ENCODE results near the gene STAC2.
"Not testable (repeated sequence)": the region's sequence is repeated elsewhere in the genome, so short reads cannot be mapped to it uniquely, and the experiment has no call there.

Gene STAC2

DNA sequence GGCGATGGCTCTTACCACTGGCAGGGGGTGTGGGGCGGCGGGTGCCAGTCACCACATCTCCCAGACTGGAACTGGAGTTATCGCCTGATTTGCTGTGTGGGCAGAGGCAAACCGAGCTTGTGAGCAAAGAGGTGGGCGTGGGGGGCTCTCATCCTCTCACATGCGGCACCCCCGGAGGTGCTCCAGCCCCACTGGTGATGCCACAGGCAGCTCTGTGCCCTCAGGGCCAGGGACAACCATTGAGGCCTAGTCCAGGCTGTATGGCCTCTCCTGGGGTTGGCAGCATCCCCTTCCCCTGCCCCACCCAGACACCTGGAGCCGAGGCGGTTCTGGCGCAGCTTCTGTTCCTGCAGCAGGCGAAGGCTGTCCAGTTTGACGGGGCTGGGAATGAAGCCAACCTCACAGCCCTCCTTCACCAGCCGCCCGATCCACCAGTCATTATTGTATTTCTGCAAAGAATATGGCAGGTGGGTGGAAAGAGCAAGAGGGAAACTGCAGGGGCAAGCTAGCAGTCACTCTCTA is 39.2 kb downstream of the STAC2 start:
- DNase-seq, result no peak

GRCh38 chr17:39183720-39184119 is 42.0 kb downstream of the STAC2 start:
- no peak for DNase-seq

DNA sequence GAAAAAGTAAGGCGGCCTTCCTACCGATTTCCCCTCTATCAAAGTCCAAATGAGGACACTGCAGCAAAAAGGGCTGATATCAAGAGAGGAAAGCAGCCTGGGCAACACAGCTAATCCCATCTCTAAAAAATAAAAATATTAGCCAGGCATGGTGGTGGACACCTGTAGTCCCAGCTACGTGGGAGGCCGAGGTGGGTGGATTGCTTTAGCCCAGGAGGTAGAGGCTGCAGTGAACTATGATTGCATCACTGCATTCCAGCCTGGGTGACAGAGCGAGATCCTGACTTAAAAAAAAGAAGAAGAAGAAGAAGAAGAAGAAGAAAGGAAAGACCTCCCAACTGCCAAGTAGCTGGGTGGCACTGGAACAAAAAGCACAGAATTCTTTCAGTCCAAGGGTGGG is 42.7 kb downstream of the STAC2 start:
- no peak for DNase-seq

- no peak for DNase-seq
Measured at GRCh38 chr17:39181303-39181702, 44.4 kb downstream of the STAC2 start.

DNA sequence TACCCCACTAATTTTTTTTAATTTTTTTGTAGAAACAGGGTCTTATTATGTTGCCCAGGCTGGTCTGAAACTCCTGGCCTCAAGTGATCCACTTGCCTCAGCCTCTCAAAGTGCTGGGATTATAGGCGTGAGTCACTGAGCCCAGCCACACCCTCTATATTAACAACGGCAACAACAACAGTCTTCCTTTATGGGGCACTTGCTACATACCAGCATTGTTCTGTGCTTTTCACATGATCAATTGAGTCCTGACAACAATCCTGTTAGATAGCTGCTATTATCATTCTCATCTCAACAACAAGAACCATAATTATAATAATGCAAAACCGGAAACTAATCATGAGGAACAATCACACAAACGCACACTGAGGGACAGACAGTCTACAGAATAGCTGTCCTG is 47.2 kb downstream of the STAC2 start:
- DNase-seq, result no peak

DNA sequence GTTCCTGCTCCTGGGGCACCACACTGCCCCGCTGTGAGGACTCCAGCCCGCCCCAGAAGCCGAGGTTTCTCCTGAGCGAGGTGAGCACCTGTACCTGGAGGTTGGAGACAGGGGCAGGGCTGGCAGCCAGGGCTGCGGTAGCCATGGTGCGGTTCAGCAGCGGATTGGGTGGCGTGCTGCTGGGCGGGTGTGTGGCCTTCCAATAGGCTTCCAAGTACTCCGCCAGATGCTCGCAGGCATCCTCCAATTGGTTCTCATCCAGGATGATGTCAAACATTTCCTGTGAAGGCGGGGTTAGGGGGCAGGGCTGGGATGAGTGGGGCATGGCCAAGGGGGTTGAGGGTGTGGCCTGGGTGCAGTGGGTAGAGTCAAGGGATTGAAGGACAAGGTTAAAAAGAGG is 48.5 kb downstream of the STAC2 start:
- DNase-seq, result no peak

- DNase-seq, result no peak
Measured at GRCh38 chr17:39175695-39176093, 50.1 kb downstream of the STAC2 start.

GRCh38 chr17:39174920-39175694 is 50.6 kb downstream of the STAC2 start:
- peak; percentile 53 to 61 for DNase-seq

GRCh38 chr17:39173526-39174274 is 52.0 kb downstream of the STAC2 start:
- no peak for DNase-seq

DNA sequence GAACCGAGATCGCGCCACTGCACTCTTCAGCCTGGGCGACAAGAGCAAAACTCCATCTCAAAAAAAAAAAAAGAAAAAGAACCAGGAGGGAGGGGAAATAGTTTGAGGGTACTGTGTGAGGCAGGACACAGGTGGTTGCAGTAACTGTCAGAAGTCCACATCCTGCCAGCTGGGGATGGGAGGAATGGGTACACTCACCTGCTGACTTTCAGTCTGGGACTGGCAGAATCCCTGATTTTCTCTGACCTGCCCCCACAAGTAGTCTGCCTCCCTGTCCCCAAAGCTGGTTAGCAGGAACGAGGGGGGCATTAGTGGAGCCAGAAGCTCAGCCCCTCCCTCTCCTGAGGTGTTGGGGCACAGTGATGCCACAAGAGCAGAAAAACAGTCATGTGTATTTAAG is 52.7 kb downstream of the STAC2 start:
- DNase-seq, result no peak

GRCh38 chr17:39171933-39172332 is 53.8 kb downstream of the STAC2 start:
- DNase-seq, result no peak

DNA sequence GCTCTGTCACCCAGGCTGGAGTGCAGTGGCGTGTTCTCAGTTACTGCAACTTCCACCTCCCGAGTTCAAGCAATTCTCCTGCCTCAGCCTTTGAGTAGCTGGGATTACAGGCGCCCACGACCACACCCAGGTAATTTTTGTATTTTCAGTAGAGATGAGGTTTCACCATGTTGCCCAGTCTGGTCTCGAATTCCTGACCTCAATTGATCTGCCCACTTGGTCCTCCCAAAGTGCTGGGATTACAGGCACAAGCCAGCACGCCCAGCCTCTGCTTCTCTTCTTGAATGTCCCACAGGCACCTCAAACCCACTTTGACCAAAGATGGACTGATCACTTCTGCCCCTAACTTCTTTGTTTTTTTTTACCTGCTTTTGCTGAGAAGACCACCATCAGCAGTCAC is 55.2 kb downstream of the STAC2 start:
- DNase-seq, result no peak

- no peak for DNase-seq
Measured at GRCh38 chr17:39170109-39170508, 55.6 kb downstream of the STAC2 start.

DNA sequence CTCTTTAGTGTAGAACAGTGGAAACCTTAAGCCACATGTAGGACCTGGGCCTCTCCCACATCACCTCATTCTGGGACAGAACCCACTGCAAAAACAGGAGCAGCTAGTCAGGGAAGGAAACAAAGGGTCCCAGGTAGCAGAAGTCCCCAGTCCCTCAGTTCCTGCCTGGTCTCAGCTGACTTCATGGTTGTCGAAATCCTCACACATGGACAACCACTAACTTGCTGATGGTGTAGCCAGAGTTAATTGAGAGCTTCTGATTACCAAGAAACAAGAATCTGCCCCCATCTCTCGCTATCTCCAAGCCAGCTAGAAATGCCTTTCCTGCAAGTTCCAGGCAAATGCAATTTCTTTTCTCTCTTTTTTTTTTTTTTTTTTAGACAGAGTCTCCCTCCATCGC is 56.2 kb downstream of the STAC2 start:
- DNase-seq, result no peak

GRCh38 chr17:39169101-39169500 is 56.6 kb downstream of the STAC2 start:
- no peak for DNase-seq

DNA sequence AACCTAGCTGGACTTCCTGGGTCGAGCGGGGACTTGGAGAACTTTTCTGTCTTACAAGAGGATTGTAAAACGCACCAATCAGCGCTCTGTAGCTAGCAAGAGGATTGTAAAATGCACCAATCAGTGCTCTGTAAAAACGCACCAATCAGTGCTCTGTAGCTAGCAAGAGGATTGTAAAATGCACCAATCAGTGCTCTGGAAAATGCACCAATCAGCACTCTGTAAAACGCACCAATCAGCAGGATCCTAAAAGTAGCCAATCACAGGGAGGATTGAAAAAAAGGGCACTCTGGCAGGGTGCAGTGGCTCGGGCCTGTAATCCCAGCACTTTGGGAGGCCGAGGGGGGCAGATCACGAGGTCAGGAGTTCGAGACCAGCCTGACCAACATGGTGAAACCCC is 57.2 kb downstream of the STAC2 start:
- not testable (repeated sequence) for DNase-seq

DNA sequence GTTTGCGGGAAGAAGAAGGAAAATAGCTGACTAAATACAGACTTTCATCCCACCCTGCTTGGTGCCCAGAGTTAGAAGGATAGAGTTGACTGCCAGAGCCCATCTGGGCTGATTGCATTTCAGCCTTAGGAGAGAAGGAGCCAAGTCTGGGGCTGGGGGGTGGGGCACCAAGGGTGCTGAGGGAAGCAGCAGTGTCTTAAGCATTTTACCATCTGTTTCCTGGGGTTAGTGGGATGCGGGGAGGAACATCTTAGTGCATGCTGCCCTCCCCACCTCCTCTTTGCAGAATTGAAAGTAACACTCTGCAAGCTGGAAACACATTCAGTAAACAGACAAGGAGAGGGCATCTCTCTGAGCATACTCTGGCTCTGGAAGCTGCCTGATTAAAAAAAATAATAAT is 58.3 kb downstream of the STAC2 start:
- DNase-seq, result no peak

DNA sequence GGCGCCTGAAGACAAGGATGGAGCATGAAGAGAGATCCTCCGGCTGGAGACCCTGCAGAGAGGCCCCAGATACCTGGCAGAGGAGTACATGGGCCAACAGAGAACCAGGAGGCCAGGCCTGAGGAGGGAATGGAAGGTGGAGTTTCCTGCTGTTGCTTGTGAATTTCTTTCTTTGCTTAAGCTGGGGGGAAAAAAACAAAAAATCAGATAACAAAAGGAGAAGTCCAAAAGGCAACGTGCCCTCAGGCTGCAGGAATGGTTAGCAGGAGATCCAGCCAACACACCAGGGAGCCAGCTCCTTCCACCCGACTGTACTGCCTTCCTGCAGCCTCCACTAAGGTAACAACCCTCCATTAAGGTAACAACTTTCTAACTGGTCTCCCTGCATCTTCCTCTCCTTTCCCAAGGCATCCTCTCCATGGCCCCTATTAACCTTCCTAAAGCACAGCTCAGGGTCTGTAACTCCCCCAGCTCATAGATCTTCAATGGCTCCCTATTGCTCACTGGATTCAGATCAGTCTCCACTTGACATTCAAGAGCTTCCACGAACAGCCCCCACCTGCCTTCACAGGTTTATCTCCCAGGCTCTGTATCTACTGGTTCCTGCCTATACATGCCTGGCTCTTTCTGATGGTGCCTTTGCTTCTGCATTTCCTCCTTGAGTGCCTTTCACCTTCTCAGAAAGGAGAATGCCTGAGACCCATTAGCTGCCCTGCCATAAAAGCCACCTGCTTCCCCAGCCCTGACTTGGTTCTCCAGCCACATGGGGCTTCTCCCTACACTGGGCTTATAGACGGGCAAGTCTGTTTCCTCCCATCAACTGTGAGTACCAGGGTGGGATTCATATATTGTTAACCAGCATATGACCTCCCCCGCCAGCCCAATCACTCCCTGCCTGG is 59.1 kb downstream of the STAC2 start:
- no peak for DNase-seq

DNA sequence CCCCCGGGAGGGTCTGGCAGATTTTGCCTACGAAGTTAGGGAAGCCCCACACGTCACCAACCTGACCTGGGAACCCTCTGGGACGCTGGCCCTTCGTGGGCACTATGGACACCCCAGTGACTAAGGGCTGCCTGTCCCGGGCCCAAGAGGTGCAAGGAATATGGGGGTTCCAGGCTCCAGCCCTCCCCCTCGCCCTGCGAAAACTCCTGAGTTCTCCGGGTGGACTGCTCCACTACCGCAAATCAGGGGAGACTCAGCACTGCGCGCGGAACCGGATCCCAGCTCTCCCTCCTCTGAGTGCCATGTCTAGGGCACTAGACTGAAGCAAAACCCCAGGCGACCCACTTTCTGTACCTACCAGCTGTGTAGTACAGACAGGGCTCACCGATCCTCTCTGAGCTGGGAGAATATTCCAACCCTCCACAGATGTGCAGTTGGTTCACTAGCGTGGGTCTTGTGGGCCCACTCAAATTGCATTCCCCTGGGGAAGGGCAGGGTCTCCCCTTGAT is 59.9 kb downstream of the STAC2 start, which contains the start of gene ARL5C:
ARL5C (minus strand) TSS at position 321 of the 509 bp plus-strand sequence. CDS start 401 bp downstream, outside the sequence.
- no peak for DNase-seq

- DNase-seq, result no peak
Measured at GRCh38 chr17:39165178-39165840, 60.4 kb downstream of the STAC2 start.

GRCh38 chr17:39164675-39165143 is 61.0 kb downstream of the STAC2 start:
- peak; percentile 54 to 63 for DNase-seq

GRCh38 chr17:39161962-39162361 is 63.8 kb downstream of the STAC2 start:
- DNase-seq, result no peak

Measured in NCI-H1930 (cell line).